ENCODE data around the gene TAOK2. TPM values are rescaled to one million over a fixed set of nuclear protein-coding genes. Genes with fewer than 3 reads are reported as not detected.

Gene TAOK2
- total RNA-seq, 1 donor = 44.6 TPM

DNA sequence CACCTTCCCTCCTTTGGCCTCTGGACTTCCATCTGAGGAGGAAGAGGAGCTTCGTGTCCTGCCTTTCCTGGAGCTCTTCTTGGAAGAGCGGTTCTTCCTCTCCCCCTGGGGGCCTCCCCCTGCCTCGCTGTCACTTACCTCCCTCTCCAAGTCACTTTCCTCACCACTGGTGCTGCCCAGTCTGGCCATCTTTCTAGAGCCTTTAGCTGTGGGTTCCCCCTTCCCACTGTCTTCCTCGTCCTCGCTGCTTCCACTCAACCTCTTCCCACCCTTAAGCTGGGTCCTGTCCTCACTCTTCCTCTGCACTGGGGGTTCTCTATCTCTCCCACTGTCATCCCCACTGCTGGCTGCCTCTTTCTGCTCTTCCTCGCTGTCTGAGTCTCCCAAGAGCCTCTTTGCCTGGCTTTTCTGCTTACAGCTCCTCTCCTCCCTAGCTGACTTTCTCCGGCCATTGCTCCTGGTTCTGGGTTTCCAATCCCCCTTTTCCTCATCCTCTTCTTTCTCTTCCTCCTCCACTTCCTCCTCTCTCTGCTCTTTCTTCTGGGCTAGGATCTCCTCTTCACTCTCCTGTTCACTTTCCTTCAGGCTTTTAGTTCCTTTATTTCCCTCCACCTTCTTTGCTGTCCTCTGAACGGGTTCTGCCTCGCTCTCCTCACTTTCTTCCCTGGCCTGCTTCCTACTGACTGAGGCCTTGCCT lies 20.4 kb downstream of the TAOK2 start:
- DNase-seq (ENCODE audit: low read depth) = no peak
- TF ChIP-seq, protein P1, sequence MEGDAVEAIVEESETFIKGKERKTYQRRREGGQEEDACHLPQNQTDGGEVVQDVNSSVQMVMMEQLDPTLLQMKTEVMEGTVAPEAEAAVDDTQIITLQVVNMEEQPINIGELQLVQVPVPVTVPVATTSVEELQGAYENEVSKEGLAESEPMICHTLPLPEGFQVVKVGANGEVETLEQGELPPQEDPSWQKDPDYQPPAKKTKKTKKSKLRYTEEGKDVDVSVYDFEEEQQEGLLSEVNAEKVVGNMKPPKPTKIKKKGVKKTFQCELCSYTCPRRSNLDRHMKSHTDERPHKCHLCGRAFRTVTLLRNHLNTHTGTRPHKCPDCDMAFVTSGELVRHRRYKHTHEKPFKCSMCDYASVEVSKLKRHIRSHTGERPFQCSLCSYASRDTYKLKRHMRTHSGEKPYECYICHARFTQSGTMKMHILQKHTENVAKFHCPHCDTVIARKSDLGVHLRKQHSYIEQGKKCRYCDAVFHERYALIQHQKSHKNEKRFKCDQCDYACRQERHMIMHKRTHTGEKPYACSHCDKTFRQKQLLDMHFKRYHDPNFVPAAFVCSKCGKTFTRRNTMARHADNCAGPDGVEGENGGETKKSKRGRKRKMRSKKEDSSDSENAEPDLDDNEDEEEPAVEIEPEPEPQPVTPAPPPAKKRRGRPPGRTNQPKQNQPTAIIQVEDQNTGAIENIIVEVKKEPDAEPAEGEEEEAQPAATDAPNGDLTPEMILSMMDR (IDR thresholded peaks at IDR 0.05; ENCODE audit: insufficient read depth, low read length) = no peak
- H3K4me3 ChIP-seq (ENCODE audit: low read depth, low read length) = no peak overlapping the region

DNA sequence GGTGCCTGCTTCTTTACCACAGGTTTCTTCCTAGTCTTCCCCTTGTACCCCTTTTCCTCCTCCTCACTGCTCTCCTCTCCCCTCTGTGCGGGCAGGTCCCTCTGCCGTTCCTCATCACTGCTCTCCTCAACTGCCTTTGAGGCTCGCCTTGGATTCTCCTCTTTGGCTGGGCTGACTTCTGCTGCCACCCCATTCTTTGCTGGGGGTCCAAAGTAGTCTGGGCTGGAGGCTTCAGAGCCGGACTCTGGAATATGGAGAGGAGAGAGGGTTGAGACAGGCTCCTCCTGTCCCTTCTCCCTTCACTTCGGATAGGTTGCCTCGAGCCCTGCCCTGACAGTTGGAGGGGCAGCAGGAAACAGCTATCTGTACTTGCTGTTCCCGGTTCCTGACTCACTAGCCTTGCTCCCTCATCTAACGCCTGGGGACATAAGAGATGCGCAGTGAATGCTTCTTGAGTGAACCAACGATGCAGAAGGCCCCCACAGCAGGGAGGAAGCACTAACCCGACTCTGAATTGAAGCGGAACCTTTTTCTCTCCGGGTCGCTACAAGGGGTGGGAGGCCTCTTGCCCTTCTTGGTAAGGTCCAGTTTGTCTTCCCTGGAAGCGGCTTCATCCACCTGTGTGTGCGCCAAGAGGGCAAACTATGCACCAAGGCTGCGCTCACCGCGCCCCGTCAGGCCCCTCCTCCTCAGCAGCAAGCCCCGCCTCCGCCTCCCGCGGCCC lies 21.1 kb downstream of the TAOK2 start:
- peak; percentile 37 for DNase-seq (ENCODE audit: low read depth)
- TF ChIP-seq, protein P1 (IDR thresholded peaks at IDR 0.05; ENCODE audit: insufficient read depth, low read length) = no peak
- peak overlapping the region; percentile 93 for H3K4me3 ChIP-seq (ENCODE audit: low read depth, low read length)

DNA sequence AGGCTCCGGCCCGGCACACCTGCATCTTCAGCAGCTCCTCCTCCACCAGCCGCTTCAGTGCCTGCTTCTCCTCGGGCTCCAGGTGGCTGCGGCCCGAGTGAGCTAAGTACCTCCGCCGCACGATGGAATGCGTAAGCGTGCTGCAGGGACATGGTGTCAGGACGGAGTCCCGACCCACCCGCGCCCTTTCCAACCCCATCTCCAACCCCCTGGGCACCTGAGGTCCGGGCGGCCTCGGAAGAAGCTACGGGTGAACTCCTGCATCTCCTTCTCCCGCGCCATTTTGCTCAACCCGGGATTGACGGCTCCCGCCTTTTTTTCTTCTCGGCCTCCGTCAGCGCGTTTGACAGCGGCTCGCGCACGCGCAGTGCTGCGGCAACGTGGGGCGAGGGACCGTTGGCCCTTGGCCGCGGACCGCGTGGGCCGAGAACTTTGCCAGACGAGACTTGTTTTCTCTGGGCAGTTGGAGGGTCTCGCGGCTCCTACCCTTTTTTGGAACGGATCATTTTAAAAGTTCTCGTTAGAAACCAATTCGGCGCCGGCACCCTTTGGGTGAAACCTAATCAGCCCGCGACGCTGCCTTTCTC lies 21.7 kb downstream of the TAOK2 start, which contains the start of gene HIRIP3:
Gene HIRIP3, minus strand, starts transcription at position 294 of the 587 bp plus-strand sequence. Its CDS starts 12 bp downstream, at position 282.
- TF ChIP-seq, protein P1 (IDR thresholded peaks at IDR 0.05; ENCODE audit: insufficient read depth, low read length) = no peak
- peak within 1 kb of the TSS; percentile 93 for H3K4me3 ChIP-seq (ENCODE audit: low read depth, low read length)
- DNase-seq (ENCODE audit: low read depth) = no peak

DNA sequence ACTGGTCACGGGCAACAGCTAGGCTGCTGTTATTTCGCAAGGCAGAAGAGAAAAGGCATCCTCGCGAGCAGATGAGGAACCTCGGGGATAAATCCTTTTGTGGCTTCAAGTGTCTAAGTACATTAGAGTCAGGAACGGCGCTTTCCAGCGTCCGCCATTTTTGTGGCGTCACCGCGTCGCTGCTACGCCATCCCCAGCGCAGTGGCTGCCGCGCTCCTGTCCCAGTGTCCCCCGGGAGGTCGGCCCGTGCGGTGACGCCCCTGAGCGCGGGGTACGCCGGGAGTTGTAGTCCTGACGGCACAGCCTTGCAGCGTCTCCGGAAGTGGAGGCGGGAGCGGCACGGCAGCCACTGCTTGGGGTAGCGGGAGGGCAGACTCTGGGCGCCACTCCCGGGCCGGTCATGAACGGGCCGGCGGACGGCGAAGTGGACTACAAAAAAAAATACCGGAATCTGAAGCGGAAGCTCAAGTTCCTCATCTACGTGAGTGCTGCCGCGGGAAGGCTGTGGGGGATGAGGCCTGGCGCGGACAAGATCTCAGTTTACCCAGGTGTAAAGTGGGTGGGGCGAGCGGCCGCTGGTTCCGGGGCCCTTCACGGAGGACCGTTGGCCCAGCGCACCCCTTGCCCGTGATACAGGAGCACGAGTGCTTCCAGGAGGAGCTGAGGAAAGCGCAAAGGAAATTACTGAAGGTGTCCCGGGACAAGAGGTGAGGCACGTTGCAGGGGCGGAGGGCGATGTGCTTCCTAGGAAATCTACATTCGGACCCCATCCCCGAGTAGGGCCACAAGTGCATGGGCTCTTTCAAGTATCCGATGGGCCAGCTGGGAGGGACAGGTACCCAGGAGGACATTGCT lies 22.5 kb downstream of the TAOK2 start, which contains the start of gene INO80E:
Gene INO80E, plus strand, starts transcription at position 331 of the 855 bp plus-strand sequence. Its CDS starts 70 bp downstream, at position 401.
- peak within 1 kb of the TSS; percentile 93 for H3K4me3 ChIP-seq (ENCODE audit: low read depth, low read length)
- TF ChIP-seq, protein P1 (IDR thresholded peaks at IDR 0.05; ENCODE audit: insufficient read depth, low read length) = no peak
- peak; percentile 91 for DNase-seq (ENCODE audit: low read depth)

DNA sequence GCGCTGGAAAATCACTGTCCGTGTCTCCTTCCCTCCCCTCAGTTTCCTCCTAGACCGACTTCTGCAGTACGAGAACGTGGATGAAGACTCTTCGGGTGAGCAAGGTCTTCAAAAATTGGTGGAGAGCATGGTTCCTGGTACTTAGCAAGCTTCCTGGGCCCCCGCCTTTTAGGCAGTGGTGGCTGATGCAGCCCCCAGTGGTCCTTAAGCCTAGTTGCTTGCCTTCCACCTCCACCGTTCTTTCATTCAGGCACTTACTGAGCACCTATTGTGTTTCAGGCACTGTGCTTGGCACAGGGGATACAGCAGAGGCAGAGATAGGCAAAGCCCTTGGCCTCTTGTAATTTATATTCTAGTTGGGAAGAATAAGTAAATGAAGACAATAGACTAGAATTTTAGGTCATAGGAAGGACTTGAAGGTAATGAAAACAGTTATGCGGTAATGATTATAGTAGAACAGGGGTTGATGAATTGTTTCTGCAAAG lies 23.1 kb downstream of the TAOK2 start:
- DNase-seq (ENCODE audit: low read depth) = no peak
- TF ChIP-seq, protein P1 (IDR thresholded peaks at IDR 0.05; ENCODE audit: insufficient read depth, low read length) = no peak
- peak overlapping the region; percentile 93 for H3K4me3 ChIP-seq (ENCODE audit: low read depth, low read length)

DNA sequence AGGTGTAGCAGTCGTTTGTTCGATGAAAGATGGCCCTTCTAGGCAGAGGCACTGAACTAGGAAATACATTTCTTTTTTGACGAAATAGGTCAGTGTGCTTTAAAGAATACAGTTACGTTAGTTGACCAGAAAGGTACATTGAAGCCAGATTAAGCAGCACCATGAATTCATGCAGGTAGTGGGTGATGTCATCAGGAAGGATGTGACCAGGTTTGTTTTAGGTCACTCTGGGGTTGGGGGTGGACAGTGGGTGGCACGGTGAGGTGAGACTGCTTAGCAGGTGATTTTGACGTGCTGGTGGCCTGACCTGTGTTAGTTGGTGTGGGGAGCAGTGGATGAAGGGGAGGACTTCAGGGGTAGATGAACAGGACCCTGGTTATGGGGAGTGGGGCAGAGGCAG lies 25.9 kb downstream of the TAOK2 start:
- TF ChIP-seq, protein P1 (IDR thresholded peaks at IDR 0.05; ENCODE audit: insufficient read depth, low read length) = no peak
- no peak for DNase-seq (ENCODE audit: low read depth)
- no peak overlapping the region for H3K4me3 ChIP-seq (ENCODE audit: low read depth, low read length)
